GM10847 (cell line): Measurements from ENCODE around the gene DEK.

ENCODE experiments used
- POLR2A ChIP-seq: IDR thresholded peaks from 2 replicates; pipeline ENCODE4 v1.6.1; 2011; ENCODE audit not compliant: insufficient read length; ENCODE audit errors: extremely low read depth

The DEK gene

GRCh38 chr6:18214003-18214402 is 50.3 kb downstream of the DEK start:
- no peak for TF ChIP-seq POLR2A

- no peak for TF ChIP-seq POLR2A
These were observed 50.9 kb downstream of the DEK start for GRCh38 chr6:18213439-18213838.

GRCh38 chr6:18212231-18212630 is 52.1 kb downstream of the DEK start:
- TF ChIP-seq POLR2A, result no peak

- no peak for TF ChIP-seq POLR2A
These were observed 53.0 kb downstream of the DEK start for GRCh38 chr6:18211338-18211737.

- TF ChIP-seq POLR2A, result no peak
These were observed 53.6 kb downstream of the DEK start for GRCh38 chr6:18210707-18211106.

- TF ChIP-seq POLR2A, result no peak
These were observed 54.7 kb downstream of the DEK start for GRCh38 chr6:18209539-18210197.

GRCh38 chr6:18207949-18208348 is 56.4 kb downstream of the DEK start:
- no peak for TF ChIP-seq POLR2A

- no peak for TF ChIP-seq POLR2A
These were observed 56.9 kb downstream of the DEK start for GRCh38 chr6:18207438-18207837.

GRCh38 chr6:18206591-18206990 is 57.7 kb downstream of the DEK start:
- no peak for TF ChIP-seq POLR2A

GRCh38 chr6:18204691-18205090 is 59.6 kb downstream of the DEK start:
- no peak for TF ChIP-seq POLR2A

GRCh38 chr6:18203786-18204185 is 60.5 kb downstream of the DEK start:
- no peak for TF ChIP-seq POLR2A

- TF ChIP-seq POLR2A, result no peak
These were observed 72.3 kb downstream of the DEK start for GRCh38 chr6:18192026-18192425.

- TF ChIP-seq POLR2A, result no peak
These were observed 75.1 kb downstream of the DEK start for GRCh38 chr6:18189196-18189595.

- TF ChIP-seq POLR2A, result no peak
These were observed 76.6 kb downstream of the DEK start for GRCh38 chr6:18187701-18188100.

- TF ChIP-seq POLR2A, result no peak
These were observed 77.6 kb downstream of the DEK start for GRCh38 chr6:18186540-18187250.

- no peak for TF ChIP-seq POLR2A
These were observed 78.3 kb downstream of the DEK start for GRCh38 chr6:18186033-18186432.

- no peak for TF ChIP-seq POLR2A
These were observed 78.7 kb downstream of the DEK start for GRCh38 chr6:18185624-18186023.

GRCh38 chr6:18183766-18184165 is 80.6 kb downstream of the DEK start:
- no peak for TF ChIP-seq POLR2A

GRCh38 chr6:18182568-18182967 is 81.8 kb downstream of the DEK start:
- no peak for TF ChIP-seq POLR2A
